NT2/D1 (cell line): Measurements from ENCODE around the gene SETD1B.

ENCODE experiments used
- SUZ12 ChIP-seq: IDR thresholded peaks from 2 replicates; pipeline ENCODE4 v1.6.1; 2011; ENCODE audit not compliant: insufficient read length, insufficient read depth; ENCODE audit errors: extremely low read depth
- YY1 ChIP-seq: IDR thresholded peaks from 2 replicates; pipeline ENCODE4 v1.6.1; 2011; ENCODE audit not compliant: insufficient read length, insufficient read depth

- no peak for TF ChIP-seq YY1
- no peak for TF ChIP-seq SUZ12
Observed at GRCh38 chr12:121831571-121832245, 27.9 kb downstream of the SETD1B start.
